ENCODE data around the gene RBFOX1.

GRCh38 chr16:7506363-7506762 is 173.7 kb downstream of the RBFOX1 start:
- TF ChIP-seq CTCF (IDR thresholded peaks at IDR 0.05) (no peak), EP300 (IDR thresholded peaks at IDR 0.05) (no peak)
